ENCODE measurements around the gene CCDC61.

The CCDC61 gene

GRCh38 chr19:46016426-46017094 is 21.3 kb downstream of the CCDC61 start:
- DNase-seq: peak; percentile 77

- DNase-seq: no peak
Observed at GRCh38 chr19:46017095-46017429, 21.8 kb downstream of the CCDC61 start.

GRCh38 chr19:46017874-46018675 is 22.8 kb downstream of the CCDC61 start:
- no peak for DNase-seq

- no peak for DNase-seq
Observed at GRCh38 chr19:46018729-46019251, 23.5 kb downstream of the CCDC61 start.

GRCh38 chr19:46019270-46019669 is 24.0 kb downstream of the CCDC61 start:
- DNase-seq: no peak

- no peak for DNase-seq
Observed at GRCh38 chr19:46020819-46021125, 25.5 kb downstream of the CCDC61 start.

GRCh38 chr19:46021531-46022041 is 26.3 kb downstream of the CCDC61 start:
- DNase-seq: no peak

- DNase-seq: no peak
Observed at GRCh38 chr19:46022061-46022430, 26.8 kb downstream of the CCDC61 start.

- no peak for DNase-seq
Observed at GRCh38 chr19:46022431-46023310, 27.4 kb downstream of the CCDC61 start, which contains the start of gene PGLYRP1. PGLYRP1 (minus strand) TSS chr19:46023053; CDS start chr19:46023021, 32 bp downstream.

- no peak for DNase-seq
Observed at GRCh38 chr19:46023311-46023779, 28.1 kb downstream of the CCDC61 start.

GRCh38 chr19:46025835-46026234 is 30.6 kb downstream of the CCDC61 start:
- DNase-seq: no peak

GRCh38 chr19:46030812-46031550 is 35.7 kb downstream of the CCDC61 start:
- no peak for DNase-seq

GRCh38 chr19:46031781-46032596 is 36.7 kb downstream of the CCDC61 start:
- DNase-seq: no peak

GRCh38 chr19:46032597-46033025 is 37.3 kb downstream of the CCDC61 start:
- DNase-seq: no peak

- DNase-seq: no peak
Observed at GRCh38 chr19:46033401-46033800, 38.1 kb downstream of the CCDC61 start.

- no peak for DNase-seq
Observed at GRCh38 chr19:46035546-46035945, 40.3 kb downstream of the CCDC61 start.

- no peak for DNase-seq
Observed at GRCh38 chr19:46035986-46036743, 40.9 kb downstream of the CCDC61 start.

- DNase-seq: no peak
Observed at GRCh38 chr19:46036744-46037128, 41.5 kb downstream of the CCDC61 start.

- DNase-seq: no peak
Observed at GRCh38 chr19:46040125-46040524, 44.9 kb downstream of the CCDC61 start.

- DNase-seq: no peak
Observed at GRCh38 chr19:46040952-46041500, 45.8 kb downstream of the CCDC61 start, which contains the start of gene IGFL4. IGFL4 (minus strand) TSS chr19:46041002; CDS start chr19:46040962, 40 bp downstream.
